Activated CD4-positive, alpha-beta T cell treated with anti-CD3 and anti-CD28 coated beads, Interleukin-2, amount 10 ng/mL, durations not matched to agents 7 days and 5 days (primary cell): ENCODE measurements around the gene PDHB. TPM values are rescaled to one million over a fixed set of nuclear protein-coding genes. Genes with fewer than 3 reads are reported as not detected.
"Not testable (repeated sequence)": the region's sequence is repeated elsewhere in the genome, so short reads cannot be mapped to it uniquely, and the experiment has no call there.

ENCODE experiments used
- CTCF ChIA-PET: fragments of 350-600 bp; sonication (Branson Sonifier 250); formaldehyde crosslinking; loops from one replicate; lab custom pipeline; 2021; ENCODE audit warnings: antibody characterized with exemption; lab: Charles Lee
- POLR2A ChIA-PET: fragments of 350-600 bp; sonication (Branson Sonifier 250); formaldehyde crosslinking; loops from one replicate; lab custom pipeline; 2021; ENCODE audit warnings: antibody characterized with exemption; lab: Charles Lee
- DNase-seq: peaks from one replicate; pipeline ENCODE4 v3.0.0-alpha.2; 2020
- H3K27ac Mint-ChIP-seq: one replicate; pipeline ENCODE4 v1.8.0; 2021; ENCODE audit warnings: mild to moderate bottlenecking, moderate library complexity, mixed read lengths
- H3K27me3 Mint-ChIP-seq: one replicate; pipeline ENCODE4 v1.8.0; 2021; ENCODE audit warnings: mixed read lengths
- H3K36me3 Mint-ChIP-seq: one replicate; pipeline ENCODE4 v1.8.0; 2021; ENCODE audit warnings: low read depth, mixed read lengths
- H3K4me1 Mint-ChIP-seq: one replicate; pipeline ENCODE4 v1.8.0; 2021; ENCODE audit warnings: mixed read lengths
- H3K4me3 Mint-ChIP-seq: one replicate; pipeline ENCODE4 v1.8.0; 2021; ENCODE audit warnings: mild to moderate bottlenecking, moderate library complexity, mixed read lengths
- H3K9me3 Mint-ChIP-seq: one replicate; pipeline ENCODE4 v1.8.0; 2021; ENCODE audit warnings: mixed read lengths
- total RNA-seq, 2 experiments: library from RNA; stranded (reverse); gene quantifications; one replicate each; pipeline ENCODE4 v1.2.3, GENCODE V29; 2021

PDHB gene
- total RNA-seq, 2 experiments from 2014 or later: 47.6 to 50.6 TPM

DNA sequence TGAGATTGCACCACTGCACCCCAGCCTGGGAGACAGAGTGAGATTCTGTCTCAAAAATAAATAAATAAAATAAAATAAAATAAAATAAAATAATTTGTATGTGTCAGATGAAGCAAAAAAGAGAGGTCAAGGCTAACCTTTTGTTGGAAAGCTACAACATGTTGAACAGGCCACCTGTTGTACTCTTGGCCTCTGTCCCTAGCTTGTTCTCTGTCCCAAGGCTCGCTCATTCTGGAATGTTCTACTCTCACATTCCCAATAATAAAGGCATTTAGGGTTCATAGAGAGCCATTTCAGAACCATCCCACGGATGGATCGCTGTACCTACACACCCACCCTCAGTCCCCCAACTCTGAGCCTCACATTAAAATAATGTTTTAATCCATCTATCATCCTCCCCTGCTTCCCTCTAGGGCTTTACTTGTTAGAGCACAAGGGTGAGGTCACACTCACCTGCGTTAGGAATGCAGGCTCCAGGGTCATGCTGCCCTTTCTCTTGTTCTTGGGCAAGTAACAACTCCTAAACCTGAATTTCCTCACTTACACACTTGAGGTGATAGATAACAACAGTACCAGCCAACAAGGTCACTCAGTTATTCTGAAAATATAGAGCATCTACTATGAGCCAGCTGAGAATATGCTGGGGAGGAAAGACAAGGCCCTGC, 33.4 kb upstream of the PDHB start:
- DNase-seq: no peak
- peaks cover 1% of the 10 kb centered on the region for H3K27me3 Mint-ChIP-seq
- ChIA-PET POLR2A (no interaction called here), CTCF (interaction anchor here (0.6 to 3.0 kb wide), 3 partner anchors 18 to 159 kb away, joined by 3 to 13 read pairs (median 8); partner anchors contain the start of gene KCTD6)
- no peaks in the 10 kb centered on the region for H3K36me3 Mint-ChIP-seq
- no peak overlapping the region for H3K4me3 Mint-ChIP-seq
- H3K9me3 Mint-ChIP-seq: no peaks in the 10 kb centered on the region
- H3K27ac Mint-ChIP-seq: no peak overlapping the region
- peaks cover 48% of the 10 kb centered on the region for H3K4me1 Mint-ChIP-seq

DNA sequence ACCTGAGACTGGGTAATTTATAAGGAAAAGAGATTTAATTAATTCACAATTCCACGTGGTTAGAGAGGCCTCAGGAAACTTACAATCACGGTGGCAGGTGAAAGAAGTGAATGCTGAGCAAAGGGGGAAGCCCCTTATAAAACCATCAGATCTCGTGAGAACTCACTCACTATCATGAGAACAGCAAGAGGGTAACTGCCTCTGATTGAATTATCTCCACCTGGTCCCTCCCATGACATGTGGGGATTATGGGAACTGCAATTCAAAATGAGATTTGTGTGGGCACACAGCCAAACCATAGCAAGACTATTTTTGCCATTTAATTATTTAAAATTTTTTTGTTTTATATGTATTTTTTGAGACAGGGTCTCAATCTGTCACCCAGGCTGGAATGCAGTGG, 31.2 kb upstream of the PDHB start:
- Mint-ChIP-seq H3K27me3 (peaks cover 1% of the 10 kb centered on the region), H3K4me1 (peaks cover 28% of the 10 kb centered on the region), H3K9me3 (no peaks in the 10 kb centered on the region), H3K27ac (no peak overlapping the region), H3K36me3 (no peaks in the 10 kb centered on the region), H3K4me3 (no peak overlapping the region)
- no peak for DNase-seq
- ChIA-PET CTCF (interaction anchor here (1.1 to 1.8 kb wide), 2 partner anchors 21 to 27 kb away, joined by 3 to 9 read pairs; partner anchors contain the start of gene KCTD6), POLR2A (no interaction called here)

DNA sequence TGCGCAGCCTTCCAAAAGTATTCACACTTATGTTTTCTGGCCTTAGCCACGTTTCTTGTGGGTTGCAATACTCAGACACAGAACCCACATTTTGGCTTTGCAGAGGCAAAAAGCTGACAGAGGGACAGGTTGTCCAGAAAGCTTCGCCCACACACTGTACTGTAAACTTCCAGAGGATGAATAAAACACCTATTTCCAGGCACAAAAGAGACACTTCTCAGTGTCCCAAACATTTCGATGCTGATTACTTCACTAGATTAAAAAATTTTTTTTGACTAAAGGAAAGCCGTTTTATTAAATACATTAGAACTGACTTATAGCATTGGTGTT, 30.3 kb upstream of the PDHB start:
- Mint-ChIP-seq H3K27me3 (peaks cover 1% of the 10 kb centered on the region), H3K9me3 (no peaks in the 10 kb centered on the region), H3K36me3 (no peaks in the 10 kb centered on the region), H3K27ac (no peak overlapping the region), H3K4me3 (no peak overlapping the region), H3K4me1 (peaks cover 21% of the 10 kb centered on the region)
- POLR2A ChIA-PET: no interaction called here
- CTCF ChIA-PET: interaction anchor here (0.7 to 1.8 kb wide), 7 partner anchors 9 to 65 kb away, joined by 3 to 14 read pairs (median 4); partner anchors contain the start of genes KCTD6 and PDHB
- no peak for DNase-seq

DNA sequence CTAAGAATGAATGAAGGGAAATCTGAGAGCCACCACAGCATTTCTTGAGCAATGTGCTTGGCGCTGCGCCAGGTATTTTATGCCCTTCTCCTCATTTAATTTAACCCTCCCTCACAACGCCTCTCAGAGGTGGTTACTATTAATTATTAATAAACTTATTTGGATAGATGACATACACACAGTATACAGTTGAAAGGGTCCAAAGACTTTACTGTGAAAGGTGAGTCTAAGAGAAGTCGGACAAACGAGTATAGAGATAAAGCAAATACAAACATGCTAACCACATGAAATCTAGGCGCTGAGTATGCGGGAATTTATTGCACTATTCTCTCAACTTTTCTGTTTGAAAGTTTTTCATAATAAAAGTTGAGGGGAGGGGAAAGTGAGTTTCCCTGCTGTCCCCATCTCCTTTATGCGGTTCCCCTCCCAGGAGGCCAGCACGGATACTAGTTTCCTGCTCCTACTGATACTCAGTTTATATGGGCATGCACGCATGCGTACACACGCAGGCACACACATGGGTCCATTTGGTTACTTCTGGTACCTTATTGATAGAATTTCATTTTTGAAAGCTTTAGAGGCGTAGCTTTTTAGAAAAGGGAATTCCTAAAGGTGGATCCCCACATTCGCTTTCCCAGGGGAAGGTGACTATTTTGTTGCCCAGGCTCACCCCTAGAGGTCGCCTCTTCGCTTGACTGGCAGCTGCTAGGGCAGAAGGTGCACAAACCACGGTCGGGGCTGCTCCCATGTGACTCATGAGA, 29.7 kb upstream of the PDHB start:
- H3K4me3 Mint-ChIP-seq: peak overlapping the region; percentile 29
- H3K27ac Mint-ChIP-seq: no peak overlapping the region
- H3K4me1 Mint-ChIP-seq: peaks cover 21% of the 10 kb centered on the region
- H3K36me3 Mint-ChIP-seq: no peaks in the 10 kb centered on the region
- CTCF ChIA-PET: interaction anchor here (0.7 to 1.8 kb wide), 7 partner anchors 9 to 66 kb away, joined by 3 to 14 read pairs (median 4); partner anchors contain the start of genes KCTD6 and PDHB
- POLR2A ChIA-PET: no interaction called here
- peaks cover 1% of the 10 kb centered on the region for H3K27me3 Mint-ChIP-seq
- no peaks in the 10 kb centered on the region for H3K9me3 Mint-ChIP-seq
- peak; percentile 73 for DNase-seq

DNA sequence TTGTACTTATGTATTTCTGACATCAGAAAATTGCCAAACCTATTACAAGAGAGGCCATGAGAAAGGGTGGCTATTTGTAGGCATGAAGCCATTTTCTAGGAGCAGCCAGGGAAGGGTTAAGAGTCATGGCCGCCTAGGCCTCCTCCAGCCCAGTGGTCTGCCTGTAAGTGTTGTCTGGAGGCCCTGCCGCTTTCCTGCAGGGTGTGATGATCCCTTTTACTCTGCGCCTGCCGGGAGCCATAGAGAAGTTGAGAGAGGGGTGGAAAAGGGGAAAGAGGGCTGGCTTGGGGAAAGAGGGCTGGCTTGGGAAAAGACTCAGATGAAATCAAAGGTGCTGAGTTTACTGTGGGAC, 29.2 kb upstream of the PDHB start:
- Mint-ChIP-seq H3K4me1 (peaks cover 21% of the 10 kb centered on the region), H3K27me3 (peaks cover 1% of the 10 kb centered on the region), H3K36me3 (no peaks in the 10 kb centered on the region), H3K9me3 (no peaks in the 10 kb centered on the region), H3K4me3 (no peak overlapping the region), H3K27ac (no peak overlapping the region)
- no peak for DNase-seq
- POLR2A ChIA-PET: no interaction called here
- CTCF ChIA-PET: no interaction called here

DNA sequence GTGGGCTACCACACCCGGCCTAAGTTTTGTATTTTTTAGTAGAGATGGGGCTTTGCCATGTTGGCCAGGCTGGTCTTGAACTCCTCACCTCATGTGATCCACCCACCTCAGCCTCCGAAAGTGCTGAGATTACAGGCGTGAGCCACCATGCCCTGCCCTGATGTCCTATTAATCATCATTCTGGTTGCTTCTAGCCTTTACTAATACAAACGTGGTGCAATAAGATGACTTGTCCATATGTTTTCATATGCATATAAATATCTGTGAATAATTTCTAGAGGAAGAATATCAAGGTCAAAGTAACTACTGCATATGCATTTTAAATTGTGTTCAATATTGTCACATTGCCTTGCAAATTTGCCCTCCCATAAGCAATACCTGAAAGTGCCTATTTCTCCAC, 25.5 kb upstream of the PDHB start:
- H3K27ac Mint-ChIP-seq: no peak overlapping the region
- no peak for DNase-seq
- H3K27me3 Mint-ChIP-seq: no peaks in the 10 kb centered on the region
- peaks cover 5% of the 10 kb centered on the region for H3K36me3 Mint-ChIP-seq
- ChIA-PET POLR2A (no interaction called here), CTCF (no interaction called here)
- H3K9me3 Mint-ChIP-seq: peaks cover 13% of the 10 kb centered on the region
- no peak overlapping the region for H3K4me3 Mint-ChIP-seq
- peaks cover 11% of the 10 kb centered on the region for H3K4me1 Mint-ChIP-seq

DNA sequence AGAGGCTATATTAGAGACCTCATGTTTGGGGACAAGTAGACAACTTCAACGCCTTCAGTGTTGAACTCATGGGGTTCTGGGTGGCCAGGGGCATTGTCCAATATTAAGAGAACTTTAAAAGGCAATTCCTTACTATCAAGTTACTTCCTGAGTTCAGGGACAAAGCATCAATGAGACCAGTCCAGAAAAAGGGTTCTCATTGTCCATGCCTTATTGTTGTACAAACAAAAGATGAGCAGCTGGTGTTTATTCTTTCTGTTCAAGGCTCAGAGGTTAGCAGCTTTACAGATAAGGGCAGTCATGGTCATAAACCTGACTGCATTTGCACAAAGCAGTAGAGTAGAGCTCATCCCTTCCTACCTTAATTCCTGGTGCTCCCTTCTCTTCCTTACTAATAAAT, 18.5 kb upstream of the PDHB start:
- DNase-seq: no peak
- H3K9me3 Mint-ChIP-seq: peaks cover 19% of the 10 kb centered on the region
- peaks cover 1% of the 10 kb centered on the region for H3K27me3 Mint-ChIP-seq
- POLR2A ChIA-PET: no interaction called here
- H3K4me1 Mint-ChIP-seq: peaks cover 2% of the 10 kb centered on the region
- CTCF ChIA-PET: interaction anchor here (1.2 kb wide), 1 partner anchor 17 kb away, joined by 3 read pairs; no protein-coding TSS in a partner anchor
- no peak overlapping the region for H3K4me3 Mint-ChIP-seq
- no peak overlapping the region for H3K27ac Mint-ChIP-seq
- H3K36me3 Mint-ChIP-seq: peaks cover 5% of the 10 kb centered on the region

DNA sequence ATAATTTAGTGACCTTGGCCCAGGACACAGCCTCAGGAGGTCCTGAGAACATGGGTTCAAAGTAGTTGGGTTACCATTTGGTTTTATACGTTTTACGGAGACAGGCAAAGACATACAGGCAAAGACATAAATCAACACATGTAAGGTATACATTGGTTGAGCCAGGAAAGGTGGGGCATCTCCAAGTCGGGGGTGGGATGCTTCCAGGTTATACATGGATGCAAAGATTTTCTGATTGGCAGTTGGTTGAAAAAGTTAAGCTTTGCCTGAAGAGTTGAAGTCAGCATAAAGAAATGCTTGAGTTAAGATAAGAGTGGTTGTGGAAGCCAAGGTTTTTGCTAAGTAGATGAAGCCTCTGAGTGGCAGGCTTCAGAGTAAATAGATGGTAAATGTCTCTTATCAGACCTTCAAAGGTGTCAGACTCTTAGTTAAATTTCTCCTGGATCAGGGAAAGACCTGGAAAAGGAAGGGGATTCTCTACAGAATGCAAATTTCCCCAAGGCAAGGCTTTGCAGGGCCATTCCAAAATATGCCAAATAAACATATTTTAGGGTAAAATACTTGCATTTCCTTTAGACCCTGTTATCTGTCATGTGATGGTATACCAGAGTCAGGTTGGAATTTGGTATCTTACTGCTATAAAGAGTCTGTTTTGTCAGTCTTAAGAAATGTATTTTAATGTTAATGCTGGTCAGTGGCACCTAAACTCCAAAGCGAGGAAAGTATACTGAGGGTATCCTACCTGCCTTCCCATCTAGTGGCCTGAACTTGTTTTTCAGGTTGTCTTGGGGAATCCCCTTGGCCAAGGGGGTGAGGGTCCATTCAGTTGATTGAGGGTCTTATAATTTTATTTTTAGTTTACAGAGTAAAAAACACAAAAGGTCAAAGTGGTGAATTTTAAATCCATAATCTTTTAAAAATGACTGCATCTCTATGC, 8.2 kb upstream of the PDHB start:
- CTCF ChIA-PET: interaction anchor here (1.1 kb wide), 1 partner anchor 18 kb away, joined by 3 read pairs; no protein-coding TSS in a partner anchor
- Mint-ChIP-seq H3K27ac (no peak overlapping the region), H3K9me3 (no peaks in the 10 kb centered on the region), H3K4me3 (no peak overlapping the region), H3K27me3 (peaks cover 6% of the 10 kb centered on the region), H3K4me1 (no peaks in the 10 kb centered on the region), H3K36me3 (no peaks in the 10 kb centered on the region)
- POLR2A ChIA-PET: no interaction called here
- DNase-seq: no peak

DNA sequence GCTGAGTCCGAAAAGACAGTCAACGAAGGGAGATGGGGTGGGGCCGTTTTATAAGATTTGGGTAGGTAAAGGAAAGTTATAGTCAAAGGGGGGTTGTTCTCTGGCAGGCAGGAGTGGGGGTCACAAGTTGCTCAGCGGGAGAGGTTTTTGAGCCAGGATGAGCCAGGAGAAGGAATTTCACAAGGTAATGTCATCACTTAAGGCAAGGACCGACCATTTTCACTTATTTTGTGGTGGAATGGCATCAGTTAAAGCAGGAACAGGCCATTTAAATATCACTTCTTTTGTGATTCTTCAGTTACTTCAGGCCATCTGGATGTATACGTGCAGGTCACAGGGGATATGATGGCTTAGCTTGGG, 7.3 kb upstream of the PDHB start:
- CTCF ChIA-PET: interaction anchor here (0.6 to 1.1 kb wide), 2 partner anchors 19 to 1223 kb away, joined by 3 read pairs; no protein-coding TSS in a partner anchor

DNA sequence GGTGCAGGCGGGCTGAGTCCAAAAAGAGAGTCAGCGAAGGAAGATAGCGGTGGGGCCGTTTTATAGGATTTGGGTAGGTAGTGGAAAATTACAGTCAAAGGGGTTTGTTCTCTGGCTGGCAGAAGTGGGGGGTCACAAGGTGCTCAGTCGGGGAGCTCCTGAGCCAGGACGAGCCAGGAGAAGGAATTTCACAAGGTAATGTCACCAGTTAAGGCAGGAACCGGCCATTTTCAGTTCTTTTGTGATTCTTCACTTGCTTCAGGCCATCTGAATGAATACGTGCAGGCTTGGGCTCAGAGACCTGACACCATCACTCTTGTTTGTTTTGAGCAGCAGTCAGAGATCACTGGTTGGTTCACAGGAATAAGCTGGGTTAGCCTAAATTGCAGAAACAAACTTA, 3.6 kb upstream of the PDHB start:
- H3K4me3 Mint-ChIP-seq, POLR2A ChIA-PET, H3K36me3 Mint-ChIP-seq, H3K27me3 Mint-ChIP-seq, H3K27ac Mint-ChIP-seq, DNase-seq, H3K9me3 Mint-ChIP-seq: not testable (repeated sequence)
- H3K4me1 Mint-ChIP-seq: peaks cover 14% of the 10 kb centered on the region
- CTCF ChIA-PET: interaction anchor here (0.6 to 0.9 kb wide), 2 partner anchors 54 to 207 kb away, joined by 3 read pairs; partner anchors contain the start of gene KCTD6

More for the DNA sequence above, 7.3 kb upstream of the PDHB start:
- POLR2A ChIA-PET, H3K27ac Mint-ChIP-seq, H3K4me1 Mint-ChIP-seq, H3K36me3 Mint-ChIP-seq, H3K4me3 Mint-ChIP-seq, H3K27me3 Mint-ChIP-seq, H3K9me3 Mint-ChIP-seq, DNase-seq: not testable (repeated sequence)

DNA sequence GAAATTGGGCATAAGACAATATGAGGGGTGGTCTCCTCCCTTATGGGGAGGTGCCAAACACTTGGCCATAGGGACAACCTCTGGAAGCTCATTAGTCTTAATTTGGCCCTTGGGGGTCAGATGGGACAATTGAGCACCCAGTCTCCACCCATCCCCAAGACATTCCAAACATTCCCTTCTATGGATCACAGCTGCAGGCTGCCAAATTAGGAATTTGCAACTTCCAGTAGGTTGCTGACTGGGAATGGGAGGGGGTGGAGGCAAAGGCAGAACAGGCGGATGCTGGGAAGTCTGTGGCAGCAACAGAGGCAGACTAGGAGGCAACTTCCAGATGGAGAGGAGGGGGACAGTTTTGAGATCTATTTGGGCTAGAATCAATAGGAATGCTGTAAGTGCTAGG, 1.4 kb upstream of the PDHB start:
- POLR2A ChIA-PET: no interaction called here
- CTCF ChIA-PET: interaction anchor here (0.6 to 0.9 kb wide), 3 partner anchors 11 to 57 kb away, joined by 3 read pairs; partner anchors contain the start of gene KCTD6
- H3K27me3 Mint-ChIP-seq: no peaks in the 10 kb centered on the region
- no peak overlapping the region for H3K27ac Mint-ChIP-seq
- peak overlapping the region; percentile 18 for H3K4me3 Mint-ChIP-seq
- no peaks in the 10 kb centered on the region for H3K9me3 Mint-ChIP-seq
- peaks cover 22% of the 10 kb centered on the region for H3K4me1 Mint-ChIP-seq
- peaks cover 6% of the 10 kb centered on the region for H3K36me3 Mint-ChIP-seq
- no peak for DNase-seq

DNA sequence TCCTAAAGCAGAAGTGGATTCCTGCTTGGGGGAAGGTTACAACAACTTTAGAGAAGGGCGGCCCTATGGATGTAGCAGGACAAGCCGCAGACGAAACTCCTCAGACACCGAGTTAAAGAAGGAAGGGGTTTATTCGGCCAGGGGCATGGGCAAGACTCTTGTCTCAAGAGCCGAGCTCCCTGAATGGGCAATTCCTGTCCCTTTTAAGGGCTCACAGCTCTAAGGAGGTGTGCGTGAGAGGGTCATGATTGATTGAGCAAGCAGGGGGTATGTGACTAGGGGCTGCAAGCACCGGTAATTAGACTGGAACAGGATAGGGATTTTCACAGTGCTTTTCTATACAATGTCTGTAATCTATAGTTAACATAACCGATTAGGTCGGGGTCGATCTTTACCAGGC, 879 bp upstream of the PDHB start:
- ChIA-PET CTCF (interaction anchor here (0.7 to 1.5 kb wide), 3 partner anchors 14 to 57 kb away, joined by 3 read pairs; partner anchors contain the start of gene KCTD6), POLR2A (no interaction called here)

More for the DNA sequence above, 879 bp upstream of the PDHB start:
- peak overlapping the region; percentile 83 for H3K4me3 Mint-ChIP-seq
- peaks cover 9% of the 10 kb centered on the region for H3K36me3 Mint-ChIP-seq
- H3K27ac Mint-ChIP-seq: peak overlapping the region; percentile 95
- H3K27me3 Mint-ChIP-seq: no peaks in the 10 kb centered on the region
- no peaks in the 10 kb centered on the region for H3K9me3 Mint-ChIP-seq
- no peak for DNase-seq
- H3K4me1 Mint-ChIP-seq: peaks cover 22% of the 10 kb centered on the region
